Large intestine (tissue), 3 donors: Measurements from ENCODE around the gene PRR20D. TPM values are rescaled to one million over a fixed set of nuclear protein-coding genes. Genes with fewer than 3 reads are reported as not detected.
"Not testable (repeated sequence)": the region's sequence is repeated elsewhere in the genome, so short reads cannot be mapped to it uniquely, and the experiment has no call there.

Experiments
- DNase-seq, 2 donors: peaks; one replicate each; pipeline versions ENCODE4 v3.0.0 to v3.0.0-alpha.2; 2013
- H3K27ac ChIP-seq: one replicate; pipeline ENCODE4 v1.5.1; 2013; ENCODE audit warnings: low read length
- H3K27me3 ChIP-seq: 2 replicates; pipeline ENCODE4 v1.6.1; 2013; ENCODE audit warnings: low read length; ENCODE audit not compliant: control insufficient read depth, insufficient read depth
- H3K36me3 ChIP-seq: 2 replicates; pipeline ENCODE4 v1.6.1; 2013; ENCODE audit warnings: low read length; ENCODE audit not compliant: control insufficient read depth, insufficient read depth
- H3K4me1 ChIP-seq: one replicate; pipeline ENCODE4 v1.6.1; 2013; ENCODE audit warnings: low read length; ENCODE audit not compliant: control insufficient read depth, insufficient read depth
- H3K4me3 ChIP-seq: one replicate; pipeline ENCODE4 v1.5.1; 2013; ENCODE audit warnings: low read length
- H3K9me3 ChIP-seq: one replicate; pipeline ENCODE4 v1.6.1; 2013; ENCODE audit warnings: mild to moderate bottlenecking, low read depth, low read length, moderate library complexity; ENCODE audit not compliant: control insufficient read depth
- WGBS: methylation state at CpG from one replicate; pipeline ENCODE4 v1.1.5; 2013; ENCODE audit warnings: low lambda C conversion rate; ENCODE audit not compliant: insufficient coverage; 5-methylcytosine and 5-hydroxymethylcytosine counted together
- polyA plus RNA-seq: library from polyadenylated mRNA; unstranded; fragments of 120-200 nt; gene quantifications from one replicate; pipeline ENCODE4 v1.2.1, GENCODE V29; 2013

PRR20D gene
- polyA plus RNA-seq, 1 donor = not detected

DNA sequence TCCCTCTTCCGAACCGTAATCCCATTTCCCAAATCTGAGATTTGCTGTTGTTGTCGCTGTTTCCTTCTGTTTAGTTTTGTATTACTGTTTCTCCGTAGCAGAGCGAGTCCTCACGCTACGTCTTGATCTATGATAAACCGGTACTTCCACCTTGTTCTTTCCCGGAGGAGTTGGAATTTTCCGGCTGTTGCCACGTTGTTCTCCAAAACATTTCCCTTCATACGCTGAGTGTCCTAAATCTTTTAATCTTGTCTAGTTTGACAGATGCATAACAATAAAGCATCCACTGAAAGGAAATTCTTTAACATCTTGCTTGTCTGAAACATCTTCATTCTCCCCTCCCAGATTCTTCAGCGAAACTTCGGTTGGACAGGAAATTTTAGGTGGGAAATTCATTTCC is 12.3 kb upstream of the PRR20D start:
- not testable (repeated sequence) for H3K4me3 ChIP-seq, DNase-seq, H3K9me3 ChIP-seq, H3K27ac ChIP-seq, H3K36me3 ChIP-seq, H3K4me1 ChIP-seq, H3K27me3 ChIP-seq
- 97% methylated on average over 5 of the region's 14 CpGs for WGBS

- not testable (repeated sequence) for H3K27ac ChIP-seq
These were observed 6.7 kb upstream of the PRR20D start, which contains the start of gene PRR20C for GRCh38 chr13:57153761-57154160. Gene PRR20C, plus strand, starts transcription at chr13:57154061. Its CDS starts 387 bp downstream, at chr13:57154448.

GRCh38 chr13:57166897-57167296 is 6.5 kb downstream of the PRR20D start, which contains the start of gene PRR20E:
Gene PRR20E, plus strand, starts transcription at chr13:57167197. Its CDS starts 387 bp downstream, at chr13:57167584.
- DNase-seq, H3K4me3 ChIP-seq, H3K9me3 ChIP-seq, H3K36me3 ChIP-seq, H3K4me1 ChIP-seq, H3K27me3 ChIP-seq, H3K27ac ChIP-seq: not testable (repeated sequence)
- WGBS = no CpG with 5 or more reads among the region's 22 CpGs

More at GRCh38 chr13:57153761-57154160, 6.7 kb upstream of the PRR20D start, which contains the start of gene PRR20C:
- no CpG with 5 or more reads among the region's 22 CpGs for WGBS
- DNase-seq, H3K4me3 ChIP-seq, H3K9me3 ChIP-seq, H3K4me1 ChIP-seq, H3K27me3 ChIP-seq, H3K36me3 ChIP-seq: not testable (repeated sequence)

DNA sequence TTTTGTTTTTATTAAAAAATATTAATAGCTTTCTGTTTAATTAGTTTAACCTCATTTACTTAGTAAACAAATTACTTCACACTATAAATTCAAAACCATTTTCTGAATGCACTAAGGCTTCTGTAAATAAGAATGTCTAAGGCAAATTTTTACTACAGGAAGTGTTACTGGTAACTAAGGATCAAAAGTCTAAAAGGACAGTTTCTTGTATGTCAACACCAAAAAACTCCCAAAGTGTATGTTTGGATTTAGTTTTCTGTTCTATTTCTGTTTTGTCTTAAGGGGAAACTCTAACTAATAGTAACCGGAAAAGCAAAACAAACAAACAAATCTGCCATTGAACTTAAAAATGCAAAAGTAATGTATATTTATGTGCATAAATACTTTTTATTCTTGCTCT is 31.2 kb downstream of the PRR20D start:
- no peak overlapping the region for H3K27ac ChIP-seq
- no peaks in the 10 kb centered on the region for H3K9me3 ChIP-seq
- DNase-seq = no peak
- H3K27me3 ChIP-seq = no peaks in the 10 kb centered on the region
- no CpG with 5 or more reads among the region's 1 CpG for WGBS
- H3K36me3 ChIP-seq = no peaks in the 10 kb centered on the region
- no peaks in the 10 kb centered on the region for H3K4me1 ChIP-seq
- no peak overlapping the region for H3K4me3 ChIP-seq

GRCh38 chr13:57212989-57213388 is 52.6 kb downstream of the PRR20D start:
- Histone ChIP-seq H3K27ac (no peak overlapping the region), H3K4me1 (no peaks in the 10 kb centered on the region), H3K9me3 (peaks cover 2% of the 10 kb centered on the region), H3K27me3 (no peaks in the 10 kb centered on the region), H3K36me3 (no peaks in the 10 kb centered on the region), H3K4me3 (no peak overlapping the region)
- DNase-seq = no peak
- no CpG with 5 or more reads among the region's 1 CpG for WGBS

Other genes with a start within 250 kb of the PRR20D start
- not detected for gene PRR20A, start 19.7 kb upstream of the PRR20D start, polyA plus RNA-seq
- not detected for gene PRR20B, start 13.1 kb upstream of the PRR20D start, polyA plus RNA-seq
- gene PRR20C, start 6.6 kb upstream of the PRR20D start, polyA plus RNA-seq = not detected
- not detected for gene PRR20E, start 6.6 kb downstream of the PRR20D start, polyA plus RNA-seq